ENCODE data around the gene TRPM2. TPM values are rescaled to one million over a fixed set of nuclear protein-coding genes. Genes with fewer than 3 reads are reported as not detected.

TRPM2 gene
- total and polyA plus RNA-seq, 2 of the 13 experiments (the other 11 are each of a cell fraction or from before 2014, with no cell fraction given): 0.07 to 0.20 TPM

- TF ChIP-seq DZIP1 (CRISPR knock-in tag; IDR thresholded peaks at IDR 0.05) (no peak), ZNF570 (CRISPR knock-in tag; IDR thresholded peaks at IDR 0.05; ENCODE audit: borderline replicate concordance) (no peak), HNRNPL (IDR thresholded peaks at IDR 0.05; ENCODE audit: low read depth, low read length) (0 out of 2 replicates have a peak, but pooled peaks have one; percentile 56), MTA3 (CRISPR knock-in tag; IDR thresholded peaks at IDR 0.05) (no peak), FOXP1 (IDR thresholded peaks at IDR 0.05) (no peak), FOXP1 (CRISPR knock-in tag; IDR thresholded peaks at IDR 0.05) (no peak), ZNF256 (CRISPR knock-in tag; conservative IDR thresholded peaks at IDR 0.05) (no peak), GPN1 (CRISPR knock-in tag; IDR thresholded peaks at IDR 0.05; ENCODE audit: borderline replicate concordance) (no peak), RFXAP (CRISPR knock-in tag; IDR thresholded peaks at IDR 0.05; ENCODE audit: borderline replicate concordance) (no peak), BCL6 (CRISPR knock-in tag; IDR thresholded peaks at IDR 0.05) (no peak), ZNF441 (CRISPR knock-in tag; IDR thresholded peaks at IDR 0.05; ENCODE audit: borderline replicate concordance) (no peak), PRDM15 (CRISPR knock-in tag; IDR thresholded peaks at IDR 0.05) (peak; percentile 38; the same call in 1 of the 2 replicates)
These were observed 90.5 kb downstream of the TRPM2 start (continued) for GRCh38 chr21:44443891-44444285.

Data from HepG2 (cell line).